ENCODE measurements around the gene CKMT1A. TPM values are rescaled to one million over a fixed set of nuclear protein-coding genes. Genes with fewer than 3 reads are reported as not detected.
"Not testable (repeated sequence)": the region's sequence is repeated elsewhere in the genome, so short reads cannot be mapped to it uniquely, and the experiment has no call there.

The CKMT1A gene
- polyA plus RNA-seq, 2 of the 4 experiments (the other 2 are of a cell fraction) = 1.6 to 3.0 TPM

- H3K27ac ChIP-seq = no peak overlapping the region
- FAIRE-seq (no peak), DNase-seq (ENCODE audit: low read depth in 1 of 2, low spot score in 1 of 2) (no peak), ATAC-seq (no peak)
- ChIA-PET CTCF (interaction anchor here (0.5 kb wide), 1 partner anchor 1392 kb away, joined by 4 read pairs; no protein-coding TSS in a partner anchor), POLR2A (no interaction called here)
- no peaks in the 10 kb centered on the region for H3K4me1 ChIP-seq
- TF ChIP-seq HMGXB4 (CRISPR knock-in tag; IDR thresholded peaks at IDR 0.05; ENCODE audit: borderline replicate concordance) (no peak), ATOH8 (CRISPR knock-in tag; IDR thresholded peaks at IDR 0.05; ENCODE audit: low read depth) (no peak), MAFK (IDR thresholded peaks at IDR 0.05; ENCODE audit: partially characterized antibody) (peak; percentile 72)
- WGBS (ENCODE audit: missing lambda C conversion rate) = 17% methylated on average over 7 of the region's 8 CpGs
- no peak overlapping the region for H3K4me2 ChIP-seq
- H3K4me3 ChIP-seq = no peak overlapping the region
- no peaks in the 10 kb centered on the region for H3K9me3 ChIP-seq
Observed at GRCh38 chr15:43702701-43703424, 9.2 kb downstream of the CKMT1A start.

GRCh38 chr15:43710431-43711131 is 16.9 kb downstream of the CKMT1A start:
- DNase-seq (ENCODE audit: low read depth in 1 of 2, low spot score in 1 of 2); CTCF ChIA-PET; POLR2A ChIA-PET; FAIRE-seq; H3K4me1 ChIP-seq; H3K27ac ChIP-seq; H3K4me2 ChIP-seq; ATAC-seq; H3K4me3 ChIP-seq; H3K9me3 ChIP-seq: not testable (repeated sequence)
- 40% methylated on average over 1 of the region's 12 CpGs for WGBS (ENCODE audit: missing lambda C conversion rate)

- no peak overlapping the region for H3K4me3 ChIP-seq
- ChIA-PET CTCF (no interaction called here), POLR2A (no interaction called here)
- ATAC-seq (no peak), FAIRE-seq (no peak), DNase-seq (ENCODE audit: low read depth in 1 of 2, low spot score in 1 of 2) (no peak)
- no peak overlapping the region for H3K27ac ChIP-seq
- no peaks in the 10 kb centered on the region for H3K4me1 ChIP-seq
- WGBS (ENCODE audit: missing lambda C conversion rate) = 71% methylated on average over 4 of the region's 4 CpGs
- H3K4me2 ChIP-seq = no peak overlapping the region
- TF ChIP-seq HOXB13 (CRISPR knock-in tag; IDR thresholded peaks at IDR 0.05; ENCODE audit: low read depth) (no peak), RFX5 (IDR thresholded peaks at IDR 0.05) (no peak), ZFP36 (IDR thresholded peaks at IDR 0.05; ENCODE audit: borderline replicate concordance, partially characterized antibody) (no peak), SREBF2 (IDR thresholded peaks at IDR 0.05) (no peak), KDM1A (IDR thresholded peaks at IDR 0.05; ENCODE audit: low read depth) (no peak), TFCP2L1 (CRISPR knock-in tag; IDR thresholded peaks at IDR 0.05) (no peak), FOSL2 (IDR thresholded peaks at IDR 0.05) (no peak), FOSL2 (CRISPR knock-in tag; IDR thresholded peaks at IDR 0.05) (no peak), TP53 (CRISPR knock-in tag; IDR thresholded peaks at IDR 0.05) (no peak), ZSCAN20 (CRISPR knock-in tag; IDR thresholded peaks at IDR 0.05) (no peak)
- H3K9me3 ChIP-seq = no peaks in the 10 kb centered on the region
Observed at GRCh38 chr15:43723151-43723550, 29.5 kb downstream of the CKMT1A start.

- H3K4me2 ChIP-seq; H3K4me3 ChIP-seq; ATAC-seq; H3K4me1 ChIP-seq; FAIRE-seq; DNase-seq (ENCODE audit: low read depth in 1 of 2, low spot score in 1 of 2); POLR2A ChIA-PET; CTCF ChIA-PET; H3K27ac ChIP-seq; H3K9me3 ChIP-seq: not testable (repeated sequence)
- WGBS (ENCODE audit: missing lambda C conversion rate) = 87% methylated on average over 1 of the region's 1 CpG
Observed at GRCh38 chr15:43726306-43726705, 32.6 kb downstream of the CKMT1A start.

- not testable (repeated sequence) for FAIRE-seq
Observed at GRCh38 chr15:43728053-43728725, 34.5 kb downstream of the CKMT1A start.

More at GRCh38 chr15:43728053-43728725, 34.5 kb downstream of the CKMT1A start:
- H3K4me3 ChIP-seq; H3K4me2 ChIP-seq; DNase-seq (ENCODE audit: low read depth in 1 of 2, low spot score in 1 of 2); POLR2A ChIA-PET; H3K9me3 ChIP-seq; ATAC-seq; H3K4me1 ChIP-seq; H3K27ac ChIP-seq; CTCF ChIA-PET: not testable (repeated sequence)
- 14% methylated on average over 1 of the region's 1 CpG for WGBS (ENCODE audit: missing lambda C conversion rate)
